IMR-90 (cell line): ENCODE measurements around the gene TCF25. TPM values are rescaled to one million over a fixed set of nuclear protein-coding genes. Genes with fewer than 3 reads are reported as not detected.
A peak's percentile ranks its signal among the peaks of the same experiment; 100 is the strongest.

Experiments used
- ATAC-seq: fragments of 200-7000 bp; cut with Tn5 transposase; 2 replicates; pipeline ENCODE4 v1.9.1; 2020; ENCODE audit warnings: low read depth, mild to moderate bottlenecking, moderate library complexity
- BruUV-seq: library from RNA; stranded (reverse); fragments of 400-500 nt; replicated peaks from 2 replicates; lab custom pipeline; 2021; lab: Mats Ljungman, UMichigan
- CTCF ChIA-PET: fragments of 300-600 bp; formaldehyde crosslinking; extraction: SDS; loops from one replicate; lab custom pipeline; 2021; ENCODE audit warnings: antibody characterized with exemption; lab: Yijun Ruan, JAX
- POLR2A ChIA-PET: fragments of 300-600 bp; sonication (Branson Sonifier 250); formaldehyde crosslinking; loops from one replicate; lab custom pipeline; 2022; ENCODE audit warnings: antibody characterized with exemption; ENCODE audit not compliant: unreplicated experiment; lab: Charles Lee
- DNase-seq: peaks from one replicate; pipeline ENCODE4 v3.0.0; 2013
- H2AFZ ChIP-seq: replicated peaks from 2 replicates; pipeline ENCODE3; 2013; ENCODE audit warnings: low read length, mild to moderate bottlenecking; ENCODE audit not compliant: poor library complexity
- H2AK5ac ChIP-seq: 2 replicates; pipeline ENCODE4 v1.6.1; 2013; ENCODE audit warnings: low read depth, low read length, inconsistent platforms
- H2AK9ac ChIP-seq: replicated peaks from 2 replicates; pipeline ENCODE3; 2013; ENCODE audit warnings: mild to moderate bottlenecking, low read depth, low read length, moderate library complexity; ENCODE audit not compliant: poor library complexity
- H2BK120ac ChIP-seq: 2 replicates; pipeline ENCODE4 v1.6.1; 2013; ENCODE audit warnings: low read depth, low read length, inconsistent platforms
- H2BK15ac ChIP-seq: 3 replicates; pipeline ENCODE4 v1.6.1; 2013; ENCODE audit warnings: low read depth, low read length, inconsistent platforms
- H2BK20ac ChIP-seq: 2 replicates; pipeline ENCODE4 v1.6.1; 2013; ENCODE audit warnings: low read depth, mild to moderate bottlenecking, inconsistent platforms, low read length, moderate library complexity
- H2BK5ac ChIP-seq: 2 replicates; pipeline ENCODE4 v1.6.1; 2013; ENCODE audit warnings: mild to moderate bottlenecking, low read depth, low read length, inconsistent platforms; ENCODE audit not compliant: poor library complexity, severe bottlenecking
- H3K14ac ChIP-seq: replicated peaks from 2 replicates; pipeline ENCODE4 v1.6.1; 2013; ENCODE audit warnings: low read depth, low read length, inconsistent platforms
- H3K18ac ChIP-seq: 2 replicates; pipeline ENCODE4 v1.6.1; 2013; ENCODE audit warnings: low read depth, low read length, control low read depth
- H3K23ac ChIP-seq: 2 replicates; pipeline ENCODE4 v1.6.1; 2013; ENCODE audit warnings: low read depth, low read length, inconsistent platforms
- H3K27ac ChIP-seq: 2 replicates; pipeline ENCODE4 v1.5.1; 2013; ENCODE audit warnings: mild to moderate bottlenecking, control low read depth, low read length; ENCODE audit not compliant: insufficient read depth
- H3K27me3 ChIP-seq: 2 replicates; pipeline ENCODE4 v1.6.1; 2013; ENCODE audit warnings: low read length; ENCODE audit not compliant: control insufficient read depth, insufficient read depth
- H3K36me3 ChIP-seq: 2 replicates; pipeline ENCODE4 v1.6.1; 2013; ENCODE audit warnings: low read length, mixed read lengths; ENCODE audit not compliant: control insufficient read depth, insufficient read depth
- H3K4ac ChIP-seq: 2 replicates; pipeline ENCODE4 v1.6.1; 2013; ENCODE audit warnings: low read depth, low read length, inconsistent platforms
- H3K4me1 ChIP-seq: 2 replicates; pipeline ENCODE4 v1.6.1; 2013; ENCODE audit warnings: low read length, mixed read lengths; ENCODE audit not compliant: control insufficient read depth, insufficient read depth
- H3K4me2 ChIP-seq: 2 replicates; pipeline ENCODE4 v1.6.1; 2013; ENCODE audit warnings: low read depth, mild to moderate bottlenecking, control low read depth, low read length, moderate library complexity
- H3K4me3 ChIP-seq: 2 replicates; pipeline ENCODE4 v1.5.1; 2013; ENCODE audit warnings: low read depth, mild to moderate bottlenecking, control low read depth, low read length, moderate library complexity; ENCODE audit not compliant: insufficient read depth
- H3K56ac ChIP-seq: 2 replicates; pipeline ENCODE4 v1.6.1; 2013; ENCODE audit warnings: low read length, inconsistent platforms; ENCODE audit not compliant: insufficient read depth; ENCODE audit errors: extremely low read depth
- H3K79me1 ChIP-seq, 2 experiments: 2 replicates each; pipeline ENCODE4 v1.6.1; 2013; ENCODE audit warnings: low read length in 2 of 2, inconsistent platforms in 1 of 2, low read depth in 1 of 2
- H3K9ac ChIP-seq: 2 replicates; pipeline ENCODE4 v1.6.1; 2013; ENCODE audit warnings: low read depth, low read length, control low read depth
- H3K9me1 ChIP-seq: 2 replicates; pipeline ENCODE4 v1.6.1; 2013; ENCODE audit warnings: low read length, inconsistent platforms; ENCODE audit not compliant: insufficient read depth
- H3K9me3 ChIP-seq: 2 replicates; pipeline ENCODE4 v1.6.1; 2013; ENCODE audit warnings: low read length; ENCODE audit not compliant: control insufficient read depth, insufficient read depth
- H4K20me1 ChIP-seq: 2 replicates; pipeline ENCODE4 v1.6.1; 2013; ENCODE audit warnings: low read length, inconsistent platforms; ENCODE audit not compliant: insufficient read depth
- H4K5ac ChIP-seq: 2 replicates; pipeline ENCODE4 v1.6.1; 2013; ENCODE audit warnings: mild to moderate bottlenecking, low read depth, low read length, control low read depth
- H4K8ac ChIP-seq, 2 experiments: 2 replicates each; pipeline ENCODE4 v1.6.1; 2013; ENCODE audit warnings: low read depth in 2 of 2, low read length in 2 of 2, control low read depth in 1 of 2, inconsistent platforms in 1 of 2
- H4K91ac ChIP-seq: 2 replicates; pipeline ENCODE4 v1.6.1; 2013; ENCODE audit warnings: low read depth, low read length, inconsistent platforms; ENCODE audit not compliant: insufficient read depth
- CEBPB ChIP-seq: IDR thresholded peaks from 2 replicates; pipeline ENCODE4 v1.6.1; 2012; ENCODE audit warnings: low read depth, low read length, improper control_type of control experiment
- ELK1 ChIP-seq: fragments of 150-350 bp; IDR thresholded peaks from 2 replicates; pipeline ENCODE4 v1.6.1; 2016; ENCODE audit warnings: low read depth, mild to moderate bottlenecking, low read length, moderate library complexity, borderline replicate concordance
- FOS ChIP-seq: fragments of 150-350 bp; IDR thresholded peaks from 2 replicates; pipeline ENCODE4 v1.6.1; 2016; ENCODE audit warnings: low read depth, low read length
- NFE2L2 ChIP-seq: fragments of 150-350 bp; IDR thresholded peaks from 2 replicates; pipeline ENCODE4 v1.6.1; 2016; ENCODE audit warnings: low read depth, mild to moderate bottlenecking, low read length
- RFX5 ChIP-seq: IDR thresholded peaks from 2 replicates; pipeline ENCODE4 v1.8.0; 2012; ENCODE audit warnings: low read depth, mild to moderate bottlenecking, low read length, moderate library complexity
- SMC3 ChIP-seq: fragments of 150-350 bp; IDR thresholded peaks from 2 replicates; pipeline ENCODE4 v1.6.1; 2016; ENCODE audit warnings: low read depth, mild to moderate bottlenecking, antibody characterized with exemption, low read length, moderate library complexity
- USF2 ChIP-seq: fragments of 150-350 bp; IDR thresholded peaks from 2 replicates; pipeline ENCODE4 v1.6.1; 2017; ENCODE audit warnings: mild to moderate bottlenecking, antibody characterized with exemption, low read length, low read depth
- WGBS, 2 experiments: methylation state at CpG; one replicate each; pipeline versions ENCODE4 v1.1.5 to v1.1.7; 2013; ENCODE audit warnings: missing lambda C conversion rate in 2 of 2; ENCODE audit not compliant: insufficient read length in 1 of 2; ENCODE audit errors: extremely low coverage in 2 of 2; 5-methylcytosine and 5-hydroxymethylcytosine counted together
- dilution Hi-C: fragments of 300-500 bp; cut with HindIII; formaldehyde crosslinking; loops from one replicate; pipeline ENCODE4 v1.14.3; 2018; ENCODE audit warnings: low sequenced_read_pairs; ENCODE audit not compliant: unreplicated experiment
- in situ Hi-C: fragments of 300-500 bp; cut with MboI; formaldehyde crosslinking; loops from 3 replicates; pipeline ENCODE4 v1.14.3; 2019; ENCODE audit warnings: low sequenced_read_pairs, inconsistent platforms, mixed read lengths
- intact Hi-C: fragments of 100-400 bp; cut with micrococcal nuclease; formaldehyde crosslinking; loops from 2 replicates; pipeline ENCODE4 v1.10.0; 2022
- polyA plus RNA-seq, 3 experiments: library from polyadenylated mRNA; depleted of rRNA; stranded (reverse); fragments of >200 nt; gene quantifications; 2 replicates each; pipeline ENCODE4 v1.2.3, GENCODE V29; 2012; ENCODE audit warnings: low replicate concordance in 1 of 3
- total RNA-seq: library from RNA; depleted of rRNA; stranded (reverse); fragments of >200 nt; gene quantifications from 2 replicates; pipeline ENCODE4 v1.2.3, GENCODE V29; 2012

Gene TCF25
- total and polyA plus RNA-seq, 2 of the 4 experiments (the other 2 are of a cell fraction): 127 to 184 TPM

GRCh38 chr16:89861648-89862047 is 11.7 kb upstream of the TCF25 start:
- intact Hi-C loops: loop anchor here (1.0 to 5.0 kb wide), 4 partner anchors 69 to 161 kb away; partner anchors contain the start of genes SPATA2L, VPS9D1 and ZNF276

More at GRCh38 chr16:89861648-89862047, 11.7 kb upstream of the TCF25 start:
- TF ChIP-seq SMC3 (no peak), FOS (no peak), RFX5 (no peak), USF2 (no peak), CEBPB (no peak), ELK1 (no peak), NFE2L2 (no peak)
- Histone ChIP-seq H3K9me1 (peaks cover 3% of the 10 kb centered on the region), H4K5ac (no peak overlapping the region), H4K8ac (no peak overlapping the region), H2BK120ac (no peak overlapping the region), H2BK20ac (no peak overlapping the region), H3K4me1 (peaks cover 6% of the 10 kb centered on the region), H3K36me3 (no peaks in the 10 kb centered on the region), H3K9me3 (no peaks in the 10 kb centered on the region), H4K91ac (no peak overlapping the region), H3K14ac (no peak overlapping the region), H3K27me3 (no peaks in the 10 kb centered on the region), H2AFZ (no peak overlapping the region), H3K4ac (no peak overlapping the region), H3K56ac (no peak overlapping the region), H3K18ac (no peak overlapping the region), H2BK15ac (no peak overlapping the region), H3K4me2 (no peak overlapping the region), H3K9ac (no peak overlapping the region), H2BK5ac (no peak overlapping the region), H4K20me1 (0 out of 2 replicates have a peak, but pooled peaks cover 8% of the 10 kb centered on the region), H3K27ac (no peak overlapping the region), H2AK5ac (no peak overlapping the region), H3K23ac (no peak overlapping the region), H3K4me3 (no peak overlapping the region), H3K79me1 (no peaks in the 10 kb centered on the region; a peak in 1 of 4 replicates), H2AK9ac (peak overlapping the region; percentile 42)
- whole genome bisulfite sequencing, 2 experiments: 88% methylated on average over 9 of the region's 12 CpGs; no CpG with 5 or more reads in 1 of the 2 experiments
- no peak for DNase-seq
- no peak for ATAC-seq
- CTCF ChIA-PET: interaction anchor here (0.6 to 4.2 kb wide), 4 partner anchors 57 to 161 kb away, joined by 3 to 19 read pairs (median 4); partner anchors contain the start of gene SPATA2L
- BruUV-seq: no TSS peak
- dilution Hi-C loops: no loop called here
- POLR2A ChIA-PET: no interaction called here
- in situ Hi-C loops: no loop called here
